Renal pelvis (tissue), 4 donors: ENCODE data around the gene ALPP. TPM values are rescaled to one million over a fixed set of nuclear protein-coding genes. Genes with fewer than 3 reads are reported as not detected.
"Not testable (repeated sequence)": the region's sequence is repeated elsewhere in the genome, so short reads cannot be mapped to it uniquely, and the experiment has no call there.

Experiments
- DNase-seq: peaks from one replicate; pipeline ENCODE4 v3.0.0-alpha.2; 2013
- polyA plus RNA-seq, 3 donors: library from polyadenylated mRNA; unstranded; fragments of 120-200 nt; gene quantifications; one replicate each; pipeline ENCODE4 v1.2.1, GENCODE V29; 2013; ENCODE audit not compliant: insufficient read length in 3 of 3

The ALPP gene
- polyA plus RNA-seq, 3 donors, result not detected

GRCh38 chr2:232420463-232421188 lies 42.1 kb downstream of the ALPP start:
- DNase-seq, result no peak

GRCh38 chr2:232421189-232421785 lies 42.7 kb downstream of the ALPP start:
- DNase-seq, result no peak

- DNase-seq, result no peak
Observed at GRCh38 chr2:232422051-232422450, 43.5 kb downstream of the ALPP start.

GRCh38 chr2:232422996-232423395 lies 44.4 kb downstream of the ALPP start:
- not testable (repeated sequence) for DNase-seq

GRCh38 chr2:232423407-232423806 lies 44.9 kb downstream of the ALPP start:
- not testable (repeated sequence) for DNase-seq

GRCh38 chr2:232431705-232432590 lies 53.4 kb downstream of the ALPP start:
- no peak for DNase-seq

Other genes starting within 250 kb of the ALPP start
- not detected for gene ALPG, start 28.1 kb downstream of the ALPP start, polyA plus RNA-seq
- under 1 TPM; 0.06 to 0.24 (median 0.10) TPM for gene ALPI, start 77.4 kb downstream of the ALPP start, polyA plus RNA-seq
- gene ECEL1, start 109.1 kb downstream of the ALPP start, polyA plus RNA-seq, result 10 to 100 TPM in 2 of 3 donors, 1 to 10 TPM in 1; 4.8 to 24.8 (median 17.4) TPM
- under 1 TPM in 1 of 3 donors, not detected in 2; 0.13 TPM for gene PRSS56, start 141.6 kb downstream of the ALPP start, polyA plus RNA-seq
- 1 to 10 TPM in 1 of 3 donors, under 1 TPM in 2; 0.47 to 1.2 (median 0.71) TPM for gene CHRND, start 147.4 kb downstream of the ALPP start, polyA plus RNA-seq
- gene CHRNG, start 160.9 kb downstream of the ALPP start, polyA plus RNA-seq, result 1 to 10 TPM in 2 of 3 donors, under 1 TPM in 1; 0.87 to 1.9 (median 1.4) TPM
- gene TIGD1, start 171.8 kb downstream of the ALPP start, polyA plus RNA-seq, result 10 to 100 TPM; 11.8 to 13.7 (median 12.4) TPM
- gene EIF4E2, start 171.9 kb downstream of the ALPP start, polyA plus RNA-seq, result 100 to 1,000 TPM; 113 to 124 (median 113) TPM